Superior temporal gyrus (tissue), 1 donor: Measurements from ENCODE around the gene ULK4.
"Not testable (repeated sequence)": the region's sequence is repeated elsewhere in the genome, so short reads cannot be mapped to it uniquely, and the experiment has no call there.

Experiments
- DNase-seq: peaks from one replicate; pipeline ENCODE4 v3.0.0-alpha.2; 2016; ENCODE audit errors: extremely low spot score

The ULK4 gene

GRCh38 chr3:41647730-41648129 is 314.2 kb downstream of the ULK4 start:
- not testable (repeated sequence) for DNase-seq

DNA sequence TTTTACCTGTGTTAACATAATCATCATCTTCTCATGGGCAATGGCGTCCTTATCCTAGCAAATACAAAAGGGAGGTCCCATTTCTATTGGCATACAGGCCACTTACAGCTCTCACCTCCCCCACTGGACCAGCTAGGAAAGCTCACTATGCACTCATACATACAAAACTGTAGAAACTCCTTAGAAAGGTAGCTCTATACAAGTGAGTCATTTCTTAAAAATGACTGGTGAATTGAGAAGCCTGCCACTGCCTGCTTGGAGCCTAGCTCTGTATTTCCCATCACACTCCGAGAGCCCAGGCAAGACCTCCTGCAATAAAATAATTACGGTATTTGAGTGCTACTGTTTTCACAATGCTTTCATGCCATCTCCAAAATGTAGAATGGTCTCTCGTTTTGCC is 321.8 kb downstream of the ULK4 start:
- DNase-seq, result no peak

DNA sequence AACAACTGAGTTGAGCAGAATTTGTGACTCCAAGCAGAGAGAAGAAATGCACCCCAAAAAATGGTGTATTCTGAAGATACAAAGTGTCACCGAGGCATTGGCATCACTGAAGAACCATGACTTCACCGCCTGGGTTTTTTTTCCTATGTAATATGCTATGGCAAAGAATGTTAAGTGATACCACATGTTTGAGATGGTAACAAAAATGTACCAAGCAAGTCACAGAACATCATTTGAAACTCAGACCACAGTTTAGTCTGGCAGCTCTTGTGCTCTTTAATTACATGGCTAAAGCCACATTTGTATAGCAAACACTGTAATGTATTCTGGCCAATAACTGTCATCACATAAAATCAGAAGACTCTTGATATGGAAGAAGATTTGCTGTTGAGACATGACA is 323.5 kb downstream of the ULK4 start:
- no peak for DNase-seq

- no peak for DNase-seq
Measured at GRCh38 chr3:41632700-41633099, 329.2 kb downstream of the ULK4 start.

DNA sequence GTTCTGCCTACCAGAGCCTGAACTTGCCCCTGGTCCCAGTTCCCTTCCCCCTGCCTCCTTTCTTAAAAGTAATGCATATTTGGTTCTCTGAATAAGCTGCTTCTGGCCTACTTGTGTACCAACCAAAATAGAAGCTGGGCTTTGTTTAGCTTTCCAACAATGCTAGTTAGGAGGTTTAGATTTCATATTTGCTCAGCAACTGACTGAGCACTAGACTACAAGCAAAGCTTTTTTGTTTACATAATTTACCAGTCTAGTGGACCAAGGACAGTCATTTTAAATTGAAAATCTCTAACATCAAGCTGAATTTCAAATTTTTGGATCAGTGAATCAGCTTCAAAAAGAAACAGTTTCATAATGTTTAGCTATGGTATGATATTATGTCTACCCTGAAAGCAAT is 331.2 kb downstream of the ULK4 start:
- DNase-seq, result no peak

DNA sequence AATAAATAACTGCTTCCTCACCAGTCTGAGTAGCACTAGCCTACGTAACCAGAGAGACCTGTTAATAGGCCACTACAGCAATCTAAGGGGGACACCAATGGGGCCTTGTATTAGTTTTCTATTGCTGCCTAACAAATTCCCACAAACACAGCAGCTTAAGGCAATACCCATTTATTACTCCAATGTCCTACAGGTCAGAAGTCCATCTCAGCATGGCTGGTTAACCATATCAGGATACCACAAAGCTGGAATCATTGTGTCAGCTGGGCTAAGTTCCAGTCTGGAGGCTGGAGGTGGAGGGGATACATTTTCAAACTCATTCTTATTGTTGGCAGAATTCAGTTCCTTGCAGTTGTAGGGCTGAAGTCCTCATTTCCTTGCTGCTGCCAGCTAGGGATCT is 331.9 kb downstream of the ULK4 start:
- no peak for DNase-seq

- DNase-seq, result no peak
Measured at GRCh38 chr3:41629072-41629471, 332.8 kb downstream of the ULK4 start.

DNA sequence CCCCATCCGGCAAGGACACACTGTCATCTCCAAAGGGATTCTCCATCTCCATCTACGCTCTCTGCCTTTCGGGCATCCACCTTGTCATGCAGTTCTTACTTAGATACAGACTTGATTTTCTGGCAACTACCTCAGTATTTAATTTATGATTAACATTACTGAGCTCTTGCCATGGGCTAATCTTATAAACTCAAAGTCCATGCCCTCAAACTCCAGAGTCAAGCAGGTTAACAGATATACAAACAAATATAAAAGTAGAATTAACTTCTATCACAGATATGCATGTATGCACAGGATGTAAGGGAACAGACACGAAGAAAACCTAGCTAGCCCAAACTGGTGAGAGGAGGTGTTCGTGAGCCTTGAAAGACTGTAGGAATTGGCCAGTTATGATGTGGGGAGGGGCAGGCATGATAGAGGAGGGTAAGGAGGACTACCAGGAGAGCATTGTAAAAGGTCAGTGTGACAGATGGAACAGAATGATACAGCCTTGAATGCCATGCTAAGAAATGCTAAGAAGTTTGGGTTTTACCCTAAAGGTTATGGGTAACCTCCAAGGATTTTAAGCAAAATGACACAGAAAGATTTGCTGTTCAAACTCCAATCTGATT is 334.3 kb downstream of the ULK4 start:
- no peak for DNase-seq

GRCh38 chr3:41612853-41613252 is 349.1 kb downstream of the ULK4 start:
- no peak for DNase-seq

DNA sequence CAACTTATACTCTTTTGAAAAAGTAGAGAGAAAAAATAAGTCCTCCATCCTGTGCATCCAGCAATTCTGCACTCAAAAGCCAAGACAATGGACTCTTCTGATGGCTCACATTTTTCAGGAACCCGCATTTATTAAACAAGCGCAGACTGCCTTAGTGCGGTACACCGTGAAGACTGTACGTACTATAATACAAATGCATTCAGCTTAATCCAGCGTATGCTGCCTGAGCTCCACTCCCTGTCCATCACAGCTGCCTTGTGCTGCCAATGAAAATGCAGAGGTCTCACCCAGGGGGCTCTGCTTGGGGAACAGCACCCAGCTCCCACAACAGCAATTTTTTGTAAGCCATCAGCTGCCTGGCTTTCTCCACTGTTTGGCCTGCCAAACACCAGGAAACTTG is 350.9 kb downstream of the ULK4 start:
- no peak for DNase-seq

GRCh38 chr3:41608347-41608746 is 353.6 kb downstream of the ULK4 start:
- no peak for DNase-seq

- no peak for DNase-seq
Measured at GRCh38 chr3:41603807-41604206, 358.1 kb downstream of the ULK4 start.

- DNase-seq, result no peak
Measured at GRCh38 chr3:41602121-41602520, 359.8 kb downstream of the ULK4 start.

DNA sequence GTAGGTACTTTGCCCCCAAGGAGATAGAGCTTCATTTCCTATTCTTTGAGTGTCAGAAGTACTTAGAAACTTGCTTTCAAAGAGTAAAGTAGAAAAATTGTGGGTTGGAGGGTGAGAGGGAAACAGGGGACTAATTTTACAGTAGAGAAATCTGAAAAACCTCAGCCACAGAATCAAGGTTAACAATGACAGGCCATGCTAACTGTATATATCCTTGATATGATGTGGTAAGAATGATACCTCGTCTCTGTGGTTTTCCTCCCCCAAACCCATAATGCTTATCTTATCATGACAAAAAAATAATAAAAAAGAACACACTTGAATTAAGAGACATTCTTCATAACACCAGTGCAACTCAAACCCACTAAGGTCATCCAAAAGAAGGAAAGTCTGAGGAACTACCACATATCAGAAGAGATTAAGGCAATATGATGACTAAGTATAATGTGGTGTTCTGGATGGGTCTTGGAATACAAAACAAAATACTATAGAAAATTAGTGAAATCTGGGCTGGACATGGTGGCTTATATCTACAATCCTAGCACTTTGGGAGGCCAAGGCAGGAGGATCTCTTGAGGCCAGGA is 360.4 kb downstream of the ULK4 start:
- DNase-seq, result no peak

GRCh38 chr3:41600616-41601015 is 361.3 kb downstream of the ULK4 start:
- no peak for DNase-seq

DNA sequence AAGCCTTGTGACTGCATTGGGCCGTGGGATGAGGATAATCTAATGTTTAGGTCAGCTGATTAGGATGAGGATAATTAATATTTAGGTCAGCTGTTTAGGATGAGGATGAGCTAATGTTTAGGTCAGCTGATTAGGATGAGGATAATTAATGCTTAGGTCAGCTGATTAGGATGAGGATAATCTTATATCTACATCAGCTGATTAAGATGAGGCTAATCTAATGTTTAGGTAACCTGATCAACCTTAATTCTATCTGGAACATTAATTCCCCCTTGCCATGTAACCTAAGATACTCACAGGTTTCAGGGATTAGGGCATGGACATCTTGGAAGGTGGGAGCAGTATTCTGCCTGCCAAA is 362.8 kb downstream of the ULK4 start:
- DNase-seq, result no peak

DNA sequence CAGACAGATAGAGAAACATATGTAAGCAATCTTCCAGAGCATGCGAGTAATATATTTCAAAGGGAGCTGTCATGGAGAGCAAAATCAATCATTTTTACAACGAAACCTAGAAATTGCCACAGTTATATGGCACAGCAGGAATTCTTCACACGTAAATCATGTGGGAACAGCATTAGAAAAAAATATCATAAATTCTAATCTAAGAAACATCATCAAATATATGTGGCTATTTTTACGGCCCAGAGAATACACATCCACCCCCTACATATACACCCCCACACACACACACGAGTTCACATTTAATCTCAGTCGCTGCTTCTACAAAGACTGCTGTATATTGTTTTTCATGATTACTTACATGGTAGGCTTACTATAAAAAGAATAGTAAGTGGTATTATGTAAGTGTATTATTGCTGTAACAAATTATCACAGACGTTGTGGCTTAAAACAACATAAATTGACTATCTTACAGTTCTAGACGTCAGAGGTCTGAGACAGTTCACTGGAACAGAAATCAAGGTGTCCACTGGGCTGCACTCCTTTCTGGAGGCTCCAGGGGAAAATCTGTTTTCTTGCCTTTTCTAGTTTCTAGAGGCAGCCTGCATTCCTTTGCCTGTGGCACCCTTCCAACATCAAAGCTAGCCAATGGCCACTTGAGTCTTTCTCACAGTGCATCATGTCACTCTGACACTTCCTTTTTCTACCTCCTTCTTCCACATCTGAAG is 363.3 kb downstream of the ULK4 start:
- DNase-seq, result no peak

DNA sequence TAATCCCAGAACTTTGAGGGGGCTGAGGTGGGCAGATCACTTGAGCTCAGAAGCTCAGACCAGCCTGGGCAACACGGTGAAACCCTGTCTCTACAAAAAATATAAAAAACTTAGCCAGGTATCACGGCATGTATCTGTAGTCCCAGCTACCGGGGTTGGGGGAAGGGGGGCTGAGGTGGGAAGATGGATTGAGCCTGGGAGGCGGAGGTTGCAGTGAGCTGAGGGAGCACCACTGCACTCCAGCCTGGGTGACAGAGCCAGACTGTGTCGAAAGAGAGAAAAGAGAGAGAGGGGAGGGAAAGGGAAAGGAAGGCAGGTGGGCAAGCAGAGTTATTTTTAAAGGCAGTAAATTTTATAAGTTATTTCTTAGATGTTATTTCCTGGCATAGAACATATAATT is 368.1 kb downstream of the ULK4 start:
- DNase-seq, result no peak

DNA sequence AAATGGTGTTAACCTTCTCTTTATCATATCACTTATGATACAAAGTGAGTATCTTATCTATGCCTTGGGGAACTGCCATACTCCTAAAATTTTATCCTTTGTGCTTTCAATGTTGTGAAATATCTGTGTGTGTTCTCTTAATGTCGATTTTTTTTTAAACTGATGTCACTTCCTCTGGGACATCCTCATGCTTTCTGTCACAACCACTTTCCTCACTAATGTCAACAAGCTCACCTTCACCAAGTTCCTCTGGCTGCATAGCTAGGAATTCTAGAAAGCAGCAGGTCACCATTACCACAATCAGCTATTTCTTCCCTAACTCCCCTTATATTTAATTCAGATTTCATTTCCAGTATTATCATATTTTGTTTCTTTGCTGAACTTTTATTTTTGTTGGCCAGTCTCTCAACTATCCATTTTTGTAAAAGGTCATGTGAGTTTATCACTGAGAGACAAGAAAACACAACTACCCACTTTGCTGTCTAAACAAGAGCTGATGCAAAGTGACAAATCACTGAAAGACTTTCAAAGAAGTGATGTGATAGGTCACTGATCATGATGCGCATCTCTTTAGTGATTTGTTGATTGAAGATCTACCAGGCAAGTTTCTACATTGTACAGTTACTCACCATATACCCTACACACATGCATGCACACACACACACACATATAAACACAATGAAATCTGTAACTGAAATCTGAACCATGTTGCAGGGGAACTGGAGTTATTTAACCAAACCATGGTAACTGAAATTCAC is 369.0 kb downstream of the ULK4 start:
- no peak for DNase-seq

DNA sequence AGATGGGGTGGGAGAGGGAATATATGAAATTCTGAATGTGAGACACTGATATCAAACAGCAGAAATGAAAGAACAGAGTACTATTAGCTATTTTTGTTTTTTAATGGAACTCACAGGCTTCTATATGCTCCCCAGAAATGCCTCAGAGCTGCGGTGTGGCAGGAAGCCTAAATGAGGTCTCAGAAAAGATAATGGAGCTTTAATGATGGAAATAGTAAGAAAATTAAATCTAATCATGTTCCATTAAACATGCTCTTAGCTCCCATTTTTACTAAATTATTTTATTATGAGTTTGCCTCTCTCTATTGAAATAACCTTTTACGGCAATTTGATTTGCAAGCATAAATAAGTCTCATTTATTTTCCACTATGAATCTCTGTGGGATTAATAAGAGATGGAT is 378.9 kb downstream of the ULK4 start:
- no peak for DNase-seq

DNA sequence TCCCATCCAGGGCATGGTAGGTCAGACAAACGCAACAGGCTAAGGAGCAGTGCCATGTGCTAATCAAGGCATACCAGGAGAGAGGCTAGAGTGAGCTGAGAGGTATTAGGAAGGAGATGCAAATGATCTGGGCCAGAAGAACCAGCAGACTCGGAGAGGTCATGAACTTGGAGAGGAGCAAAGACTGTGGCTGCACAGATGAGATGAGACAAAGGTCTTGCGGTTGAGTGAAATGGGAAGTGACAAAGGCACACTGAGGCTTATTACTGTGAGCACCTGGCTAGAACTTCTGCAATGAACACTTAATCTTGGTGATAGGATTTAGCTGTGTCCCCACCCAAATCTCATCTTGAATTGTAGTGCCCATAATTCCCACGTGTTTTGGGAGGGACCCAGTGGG is 380.2 kb downstream of the ULK4 start:
- no peak for DNase-seq

GRCh38 chr3:41580274-41580959 is 381.5 kb downstream of the ULK4 start:
- no peak for DNase-seq
